ENCODE measurements around the gene GATAD2B.

GRCh38 chr1:153912349-153912748 is 10.4 kb downstream of the GATAD2B start:
- TF ChIP-seq EZH2 (IDR thresholded peaks at IDR 0.05; ENCODE audit: borderline replicate concordance) (no peak), CTCF (IDR thresholded peaks at IDR 0.05; ENCODE audit: poor library complexity) (no peak), EZH2phosphoT487 (IDR thresholded peaks at IDR 0.05; ENCODE audit: low read depth, severe bottlenecking, unreplicated experiment) (no peak)

Measured in hepatocyte (in vitro differentiated cells).